ENCODE data around the gene GPRIN3. TPM values are rescaled to one million over a fixed set of nuclear protein-coding genes. Genes with fewer than 3 reads are reported as not detected.
A peak's percentile ranks its signal among the peaks of the same experiment; 100 is the strongest.

The GPRIN3 gene
- total and polyA plus RNA-seq, 2 of the 13 experiments (the other 11 are each of a cell fraction or from before 2014, with no cell fraction given), result not detected

DNA sequence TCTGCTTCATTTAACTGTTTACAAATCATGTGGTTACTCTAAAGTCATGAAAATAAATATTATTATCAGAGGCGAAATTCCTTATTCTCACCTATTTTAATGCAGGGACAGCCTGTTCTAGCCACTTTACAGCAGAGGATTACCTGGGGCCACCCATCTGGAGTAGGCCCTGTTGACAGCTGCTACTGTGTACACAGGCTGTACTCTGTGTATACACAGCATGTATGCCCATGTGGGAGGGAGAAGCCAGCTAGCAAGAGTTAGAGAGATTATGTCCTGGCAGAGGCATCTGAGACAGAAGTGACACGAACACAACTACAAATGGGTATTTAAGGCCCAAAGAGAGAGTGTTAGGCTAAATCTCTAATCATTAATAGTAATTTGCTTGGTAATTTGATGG is 62.1 kb downstream of the GPRIN3 start:
- Histone ChIP-seq H3K4me3 (replicated peaks in 1 of 3; ENCODE audit: insufficient read depth in 1 of 3, low read depth in 2 of 3, low read length in 3 of 3) (no peak overlapping the region), H3K36me3 (replicated peaks in 1 of 2; ENCODE audit: control insufficient read depth in 1 of 2, insufficient read depth in 2 of 2, low read length in 2 of 2) (no peaks in the 10 kb centered on the region), H4K20me1 (ENCODE audit: insufficient read depth, low read length) (no peaks in the 10 kb centered on the region), H2AFZ (ENCODE audit: low read length) (no peak overlapping the region), H3K4me2 (ENCODE audit: low read depth, low read length) (no peak overlapping the region), H3K9me3 (ENCODE audit: low read length) (no peaks in the 10 kb centered on the region), H3K27me3 (ENCODE audit: control insufficient read depth in 1 of 2, insufficient read depth in 2 of 2, low read length in 2 of 2) (peaks cover 0 to 14% of the 10 kb centered on the region in 2 experiments; a peak in 3 of 5 replicates), H3K27ac (ENCODE audit: extremely low read length, insufficient read depth, low read length) (no peak overlapping the region), H3K4me1 (ENCODE audit: insufficient read depth, low read length) (no peaks in the 10 kb centered on the region), H3K9ac (ENCODE audit: insufficient read depth, low read depth, low read length) (no peak overlapping the region), H3K79me2 (ENCODE audit: insufficient read depth, low read length) (no peaks in the 10 kb centered on the region)
- intact Hi-C loops (cut with micrococcal nuclease; ENCODE audit: unreplicated experiment), result no loop called here
- POLR2A ChIA-PET, result no interaction called here
- WGBS (ENCODE audit: low lambda C conversion rate), result 10% methylated on average over 2 of the region's 2 CpGs
- in situ Hi-C loops (cut with HindIII; ENCODE audit: extremely low pct_ligation_motif_present, low pct_unique_long_range_greater_than_20kb), result loop anchor here (25.0 kb wide), 1 partner anchor 667 kb away; no protein-coding TSS in a partner anchor
- DNase-seq (ENCODE audit: low spot score), result peak; percentile 1
- CTCF ChIA-PET (ENCODE audit: low intra/inter-chr PET ratio, low total read pairs), result no interaction called here
- FAIRE-seq, result no peak
- BruUV-seq (replicated peaks), result no TSS peak
- ATAC-seq, result peak; percentile 53; the same call in 1 of the 3 replicates
- TF ChIP-seq ZFP1 (CRISPR knock-in tag; IDR thresholded peaks at IDR 0.05) (no peak), ETV6 (CRISPR knock-in tag; conservative IDR thresholded peaks at IDR 0.05) (no peak), SMAD3 (CRISPR knock-in tag; IDR thresholded peaks at IDR 0.05) (no peak), FOXA1 (IDR thresholded peaks at IDR 0.05) (no peak), FOXA1 (CRISPR knock-in tag; IDR thresholded peaks at IDR 0.05) (peak; percentile 43; the same call in 1 of the 2 replicates), NFE2 (CRISPR knock-in tag; IDR thresholded peaks at IDR 0.05) (no peak), PCBP1 (IDR thresholded peaks at IDR 0.05; ENCODE audit: borderline replicate concordance, low read depth, low read length) (no peak)

DNA sequence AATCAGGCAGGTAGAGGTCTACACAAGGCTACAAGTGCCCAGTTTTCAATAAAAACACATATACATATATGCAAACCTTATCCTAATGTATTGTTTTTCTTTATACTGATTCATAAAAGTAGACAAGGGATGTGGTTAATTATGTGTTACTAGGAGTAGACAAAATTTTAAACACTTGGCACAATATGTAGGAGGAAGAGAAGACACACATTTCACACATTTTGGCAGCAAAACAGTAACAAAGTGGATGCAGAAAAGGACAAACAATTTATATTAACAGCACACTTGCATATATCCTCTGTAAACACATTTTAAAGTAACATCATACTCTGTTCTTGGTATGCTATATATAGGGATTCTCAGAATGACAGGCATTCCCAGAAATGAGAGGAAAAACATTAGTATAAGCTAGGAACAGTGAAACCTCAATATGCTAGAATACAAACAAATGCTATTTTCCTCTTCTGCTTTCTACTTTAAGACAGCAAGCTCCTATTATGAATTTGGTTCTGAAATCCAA is 63.8 kb downstream of the GPRIN3 start:
- H4K20me1 ChIP-seq (ENCODE audit: insufficient read depth, low read length), result no peaks in the 10 kb centered on the region
- H3K36me3 ChIP-seq (replicated peaks in 1 of 2; ENCODE audit: control insufficient read depth in 1 of 2, insufficient read depth in 2 of 2, low read length in 2 of 2), result no peaks in the 10 kb centered on the region
- ATAC-seq, result no peak
- H3K4me2 ChIP-seq (ENCODE audit: low read depth, low read length), result no peak overlapping the region
- H3K79me2 ChIP-seq (ENCODE audit: insufficient read depth, low read length), result no peaks in the 10 kb centered on the region
- in situ Hi-C loops (cut with HindIII; ENCODE audit: extremely low pct_ligation_motif_present, low pct_unique_long_range_greater_than_20kb) (loop anchor here (25.0 kb wide), 1 partner anchor 669 kb away; no protein-coding TSS in a partner anchor), intact Hi-C loops (cut with micrococcal nuclease; ENCODE audit: unreplicated experiment) (no loop called here)
- no peak for FAIRE-seq
- peaks cover 0 to 10% of the 10 kb centered on the region in 2 experiments; a peak in 1 of 5 replicates for H3K27me3 ChIP-seq (ENCODE audit: control insufficient read depth in 1 of 2, insufficient read depth in 2 of 2, low read length in 2 of 2)
- BruUV-seq (replicated peaks), result no TSS peak
- no peak overlapping the region for H3K9ac ChIP-seq (ENCODE audit: insufficient read depth, low read depth, low read length)
- no peaks in the 10 kb centered on the region for H3K4me1 ChIP-seq (ENCODE audit: insufficient read depth, low read length)
- no peak overlapping the region for H2AFZ ChIP-seq (ENCODE audit: low read length)
- POLR2A ChIA-PET, result no interaction called here
- CTCF ChIA-PET (ENCODE audit: low intra/inter-chr PET ratio, low total read pairs), result no interaction called here
- H3K4me3 ChIP-seq (replicated peaks in 1 of 3; ENCODE audit: insufficient read depth in 1 of 3, low read depth in 2 of 3, low read length in 3 of 3), result no peak overlapping the region
- no peak for DNase-seq (ENCODE audit: low spot score)
- no peak overlapping the region for H3K27ac ChIP-seq (ENCODE audit: extremely low read length, insufficient read depth, low read length)
- H3K9me3 ChIP-seq (ENCODE audit: low read length), result no peaks in the 10 kb centered on the region
- TF ChIP-seq YY1 (IDR thresholded peaks at IDR 0.05; ENCODE audit: insufficient read depth, insufficient replicate concordance, low read depth, low read length) (no peak), ETV5 (CRISPR knock-in tag; IDR thresholded peaks at IDR 0.05; ENCODE audit: borderline replicate concordance) (no peak), ZNF143 (CRISPR knock-in tag; IDR thresholded peaks at IDR 0.05) (no peak), EEA1 (CRISPR knock-in tag; IDR thresholded peaks at IDR 0.05; ENCODE audit: borderline replicate concordance) (no peak), SRSF4 (IDR thresholded peaks at IDR 0.05; ENCODE audit: low read depth, low read length, poor library complexity, severe bottlenecking) (no peak), SIN3B (IDR thresholded peaks at IDR 0.05; ENCODE audit: low read length) (no peak)
- TF ChIP-seq, protein P1, sequence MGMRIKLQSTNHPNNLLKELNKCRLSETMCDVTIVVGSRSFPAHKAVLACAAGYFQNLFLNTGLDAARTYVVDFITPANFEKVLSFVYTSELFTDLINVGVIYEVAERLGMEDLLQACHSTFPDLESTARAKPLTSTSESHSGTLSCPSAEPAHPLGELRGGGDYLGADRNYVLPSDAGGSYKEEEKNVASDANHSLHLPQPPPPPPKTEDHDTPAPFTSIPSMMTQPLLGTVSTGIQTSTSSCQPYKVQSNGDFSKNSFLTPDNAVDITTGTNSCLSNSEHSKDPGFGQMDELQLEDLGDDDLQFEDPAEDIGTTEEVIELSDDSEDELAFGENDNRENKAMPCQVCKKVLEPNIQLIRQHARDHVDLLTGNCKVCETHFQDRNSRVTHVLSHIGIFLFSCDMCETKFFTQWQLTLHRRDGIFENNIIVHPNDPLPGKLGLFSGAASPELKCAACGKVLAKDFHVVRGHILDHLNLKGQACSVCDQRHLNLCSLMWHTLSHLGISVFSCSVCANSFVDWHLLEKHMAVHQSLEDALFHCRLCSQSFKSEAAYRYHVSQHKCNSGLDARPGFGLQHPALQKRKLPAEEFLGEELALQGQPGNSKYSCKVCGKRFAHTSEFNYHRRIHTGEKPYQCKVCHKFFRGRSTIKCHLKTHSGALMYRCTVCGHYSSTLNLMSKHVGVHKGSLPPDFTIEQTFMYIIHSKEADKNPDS (CRISPR knock-in tag; IDR thresholded peaks at IDR 0.05), result no peak
- TF ChIP-seq, protein P2, sequence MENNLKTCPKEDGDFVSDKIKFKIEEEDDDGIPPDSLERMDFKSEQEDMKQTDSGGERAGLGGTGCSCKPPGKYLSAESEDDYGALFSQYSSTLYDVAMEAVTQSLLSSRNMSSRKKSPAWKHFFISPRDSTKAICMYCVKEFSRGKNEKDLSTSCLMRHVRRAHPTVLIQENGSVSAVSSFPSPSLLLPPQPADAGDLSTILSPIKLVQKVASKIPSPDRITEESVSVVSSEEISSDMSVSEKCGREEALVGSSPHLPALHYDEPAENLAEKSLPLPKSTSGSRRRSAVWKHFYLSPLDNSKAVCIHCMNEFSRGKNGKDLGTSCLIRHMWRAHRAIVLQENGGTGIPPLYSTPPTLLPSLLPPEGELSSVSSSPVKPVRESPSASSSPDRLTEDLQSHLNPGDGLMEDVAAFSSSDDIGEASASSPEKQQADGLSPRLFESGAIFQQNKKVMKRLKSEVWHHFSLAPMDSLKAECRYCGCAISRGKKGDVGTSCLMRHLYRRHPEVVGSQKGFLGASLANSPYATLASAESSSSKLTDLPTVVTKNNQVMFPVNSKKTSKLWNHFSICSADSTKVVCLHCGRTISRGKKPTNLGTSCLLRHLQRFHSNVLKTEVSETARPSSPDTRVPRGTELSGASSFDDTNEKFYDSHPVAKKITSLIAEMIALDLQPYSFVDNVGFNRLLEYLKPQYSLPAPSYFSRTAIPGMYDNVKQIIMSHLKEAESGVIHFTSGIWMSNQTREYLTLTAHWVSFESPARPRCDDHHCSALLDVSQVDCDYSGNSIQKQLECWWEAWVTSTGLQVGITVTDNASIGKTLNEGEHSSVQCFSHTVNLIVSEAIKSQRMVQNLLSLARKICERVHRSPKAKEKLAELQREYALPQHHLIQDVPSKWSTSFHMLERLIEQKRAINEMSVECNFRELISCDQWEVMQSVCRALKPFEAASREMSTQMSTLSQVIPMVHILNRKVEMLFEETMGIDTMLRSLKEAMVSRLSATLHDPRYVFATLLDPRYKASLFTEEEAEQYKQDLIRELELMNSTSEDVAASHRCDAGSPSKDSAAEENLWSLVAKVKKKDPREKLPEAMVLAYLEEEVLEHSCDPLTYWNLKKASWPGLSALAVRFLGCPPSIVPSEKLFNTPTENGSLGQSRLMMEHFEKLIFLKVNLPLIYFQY (CRISPR knock-in tag; IDR thresholded peaks at IDR 0.05; ENCODE audit: borderline replicate concordance), result no peak

Measured in HepG2 (cell line).